ENCODE results near the gene PIEZO2. TPM values are rescaled to one million over a fixed set of nuclear protein-coding genes. Genes with fewer than 3 reads are reported as not detected.

The PIEZO2 gene
- total RNA-seq, 2 donors from 2014 or later, result not detected

GRCh38 chr18:10784596-10785202, 364.7 kb downstream of the PIEZO2 start:
- no peaks in the 10 kb centered on the region for H3K9me3 Mint-ChIP-seq
- H3K4me1 Mint-ChIP-seq (ENCODE audit: low read depth), result peaks cover 7% of the 10 kb centered on the region
- no peak overlapping the region for H3K27ac Mint-ChIP-seq
- no peak for DNase-seq
- peaks cover 60% of the 10 kb centered on the region for H3K27me3 Mint-ChIP-seq (ENCODE audit: low read depth)
- no peak overlapping the region for H3K4me3 Mint-ChIP-seq
- H3K36me3 Mint-ChIP-seq (ENCODE audit: insufficient read depth in 2 of 2), result no peaks in the 10 kb centered on the region
- ATAC-seq (replicated peaks in 1 of 2), result no peak

GRCh38 chr18:10783941-10784340, 365.4 kb downstream of the PIEZO2 start:
- Mint-ChIP-seq H3K9me3 (no peaks in the 10 kb centered on the region), H3K4me3 (no peak overlapping the region), H3K27ac (no peak overlapping the region), H3K4me1 (ENCODE audit: low read depth) (peaks cover 7% of the 10 kb centered on the region), H3K27me3 (ENCODE audit: low read depth) (peaks cover 60% of the 10 kb centered on the region), H3K36me3 (ENCODE audit: insufficient read depth in 2 of 2) (no peaks in the 10 kb centered on the region)
- no peak for DNase-seq
- no peak for ATAC-seq (replicated peaks in 1 of 2)

DNA sequence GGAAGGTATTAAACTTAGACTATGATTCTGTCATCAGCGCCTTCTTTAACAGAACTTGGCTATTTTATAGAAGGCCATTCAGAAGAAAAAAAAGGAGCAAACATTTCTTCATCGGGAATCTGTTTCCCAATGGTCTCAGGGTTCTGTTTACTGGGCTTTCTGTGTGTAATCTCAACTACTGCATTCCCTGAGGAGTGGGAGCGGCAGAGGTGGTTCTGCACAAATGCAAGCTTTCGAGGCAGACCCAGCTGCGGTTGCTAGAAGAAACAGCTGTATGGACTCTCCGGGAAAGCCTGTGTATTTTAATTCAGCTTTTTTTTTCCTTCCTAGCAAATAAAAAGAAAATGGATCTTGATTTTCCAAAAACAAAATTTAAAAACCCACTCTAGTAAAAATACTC, 372.9 kb downstream of the PIEZO2 start:
- Mint-ChIP-seq H3K9me3 (peaks cover 0 to 2% of the 10 kb centered on the region in 2 donors), H3K4me3 (no peak overlapping the region), H3K36me3 (ENCODE audit: insufficient read depth in 2 of 2) (peaks cover 0 to 3% of the 10 kb centered on the region in 2 donors), H3K27ac (no peak overlapping the region), H3K4me1 (ENCODE audit: low read depth) (no peaks in the 10 kb centered on the region), H3K27me3 (ENCODE audit: low read depth) (peaks cover 29% of the 10 kb centered on the region)
- no peak for DNase-seq
- no peak for ATAC-seq (replicated peaks in 1 of 2)

- Mint-ChIP-seq H3K36me3 (ENCODE audit: insufficient read depth in 2 of 2) (peaks cover 0 to 3% of the 10 kb centered on the region in 2 donors), H3K9me3 (peaks cover 0 to 2% of the 10 kb centered on the region in 2 donors), H3K27me3 (ENCODE audit: low read depth) (peaks cover 25% of the 10 kb centered on the region), H3K4me3 (no peak overlapping the region), H3K4me1 (ENCODE audit: low read depth) (peaks cover 5% of the 10 kb centered on the region), H3K27ac (no peak overlapping the region)
- DNase-seq (no peak), ATAC-seq (replicated peaks in 1 of 2) (no peak)
These were observed 374.3 kb downstream of the PIEZO2 start for GRCh38 chr18:10775026-10775425.

DNA sequence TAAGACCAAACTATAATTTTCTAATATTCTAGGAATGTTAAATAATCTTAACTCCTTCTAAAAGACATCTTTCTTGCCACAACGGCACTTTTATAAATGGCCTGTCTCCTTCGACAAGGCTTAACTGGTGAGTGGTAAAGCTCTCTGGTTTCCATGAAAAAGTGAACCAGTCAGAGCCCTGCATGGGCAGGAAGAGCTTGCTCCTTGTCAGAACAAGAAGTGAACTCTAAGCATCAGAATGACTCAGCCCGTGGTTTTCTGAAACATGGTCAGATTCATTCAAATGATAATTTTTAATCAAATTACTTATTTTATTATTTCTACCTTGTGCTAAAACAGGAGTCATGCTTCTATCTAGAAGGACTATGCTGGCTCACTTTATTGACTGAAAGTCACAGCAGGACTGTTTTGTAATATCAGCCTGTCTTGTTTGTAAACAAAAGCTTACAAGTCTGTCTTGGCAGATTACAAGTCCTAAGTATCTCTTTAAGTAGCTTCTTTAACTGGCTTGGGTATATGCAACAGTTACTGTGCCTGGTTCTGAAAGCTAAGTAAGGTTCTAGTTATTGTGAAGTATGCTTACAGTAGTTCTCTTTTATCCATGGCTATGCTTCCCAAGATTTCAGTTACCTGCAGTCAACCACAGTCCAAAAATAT, 378.2 kb downstream of the PIEZO2 start:
- peaks cover 0 to 2% of the 10 kb centered on the region in 2 donors for H3K9me3 Mint-ChIP-seq
- peaks cover 0 to 3% of the 10 kb centered on the region in 2 donors for H3K36me3 Mint-ChIP-seq (ENCODE audit: insufficient read depth in 2 of 2)
- H3K27me3 Mint-ChIP-seq (ENCODE audit: low read depth), result peaks cover 32% of the 10 kb centered on the region
- DNase-seq (peak; percentile 14 to 19), ATAC-seq (replicated peaks in 1 of 2) (peak; percentile 58 to 71)
- no peak overlapping the region for H3K4me3 Mint-ChIP-seq
- peaks cover 5% of the 10 kb centered on the region for H3K4me1 Mint-ChIP-seq (ENCODE audit: low read depth)
- no peak overlapping the region for H3K27ac Mint-ChIP-seq

GRCh38 chr18:10770264-10770663, 379.1 kb downstream of the PIEZO2 start:
- H3K9me3 Mint-ChIP-seq, result peaks cover 0 to 2% of the 10 kb centered on the region in 2 donors
- peaks cover 0 to 3% of the 10 kb centered on the region in 2 donors for H3K36me3 Mint-ChIP-seq (ENCODE audit: insufficient read depth in 2 of 2)
- peaks cover 40% of the 10 kb centered on the region for H3K27me3 Mint-ChIP-seq (ENCODE audit: low read depth)
- ATAC-seq (replicated peaks in 1 of 2) (no peak), DNase-seq (no peak)
- peaks cover 5% of the 10 kb centered on the region for H3K4me1 Mint-ChIP-seq (ENCODE audit: low read depth)
- no peak overlapping the region for H3K27ac Mint-ChIP-seq
- H3K4me3 Mint-ChIP-seq, result no peak overlapping the region

DNA sequence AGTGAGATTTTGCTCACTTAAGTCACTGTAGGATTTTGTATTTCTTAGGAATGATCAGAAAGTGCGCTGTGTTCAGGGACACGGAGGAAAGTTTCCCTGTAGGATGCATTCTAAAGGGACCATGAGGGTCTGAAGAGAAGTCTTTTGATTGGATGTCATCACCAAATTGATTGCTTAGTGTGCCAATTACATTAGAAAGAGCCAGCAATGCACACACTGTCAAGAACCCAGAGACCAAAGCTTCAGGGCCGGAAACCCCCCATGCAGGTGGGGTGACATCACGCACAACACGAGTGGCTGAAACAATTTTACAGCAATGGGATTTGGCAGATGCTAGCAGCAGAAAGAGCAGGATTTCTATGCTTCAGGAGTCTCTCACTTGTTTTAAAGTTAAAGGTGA, 381.1 kb downstream of the PIEZO2 start:
- Mint-ChIP-seq H3K36me3 (ENCODE audit: insufficient read depth in 2 of 2) (peaks cover 0 to 3% of the 10 kb centered on the region in 2 donors), H3K9me3 (peaks cover 0 to 2% of the 10 kb centered on the region in 2 donors), H3K27me3 (ENCODE audit: low read depth) (peaks cover 37% of the 10 kb centered on the region), H3K27ac (no peak overlapping the region), H3K4me1 (ENCODE audit: low read depth) (peaks cover 5% of the 10 kb centered on the region), H3K4me3 (no peak overlapping the region)
- DNase-seq, result no peak
- ATAC-seq (replicated peaks in 1 of 2), result no peak

DNA sequence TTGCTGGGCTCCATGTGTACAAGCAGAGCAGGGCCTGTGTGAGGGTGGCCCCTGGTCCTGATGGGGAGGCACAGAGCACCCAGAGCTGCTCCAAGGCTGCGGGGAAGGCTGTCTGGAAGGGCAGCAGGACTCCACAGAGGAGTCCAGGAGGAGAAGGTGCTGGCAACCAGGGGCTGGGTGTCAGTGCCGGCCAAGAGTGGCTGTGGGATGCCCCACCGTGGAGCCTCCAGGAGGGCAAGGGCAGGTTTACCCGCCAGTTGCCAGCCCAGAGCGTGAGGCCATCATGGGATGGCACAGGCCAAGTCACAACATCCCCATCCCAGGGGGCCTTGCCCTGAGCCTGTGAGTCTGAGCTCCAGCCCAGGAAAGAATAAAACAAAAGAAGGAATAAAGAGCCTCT, 381.7 kb downstream of the PIEZO2 start:
- H3K27me3 Mint-ChIP-seq (ENCODE audit: low read depth), result peaks cover 40% of the 10 kb centered on the region
- peaks cover 5% of the 10 kb centered on the region for H3K4me1 Mint-ChIP-seq (ENCODE audit: low read depth)
- no peak overlapping the region for H3K4me3 Mint-ChIP-seq
- H3K36me3 Mint-ChIP-seq (ENCODE audit: insufficient read depth in 2 of 2), result peaks cover 0 to 3% of the 10 kb centered on the region in 2 donors
- no peak for ATAC-seq (replicated peaks in 1 of 2)
- peaks cover 0 to 2% of the 10 kb centered on the region in 2 donors for H3K9me3 Mint-ChIP-seq
- no peak overlapping the region for H3K27ac Mint-ChIP-seq
- DNase-seq, result no peak

DNA sequence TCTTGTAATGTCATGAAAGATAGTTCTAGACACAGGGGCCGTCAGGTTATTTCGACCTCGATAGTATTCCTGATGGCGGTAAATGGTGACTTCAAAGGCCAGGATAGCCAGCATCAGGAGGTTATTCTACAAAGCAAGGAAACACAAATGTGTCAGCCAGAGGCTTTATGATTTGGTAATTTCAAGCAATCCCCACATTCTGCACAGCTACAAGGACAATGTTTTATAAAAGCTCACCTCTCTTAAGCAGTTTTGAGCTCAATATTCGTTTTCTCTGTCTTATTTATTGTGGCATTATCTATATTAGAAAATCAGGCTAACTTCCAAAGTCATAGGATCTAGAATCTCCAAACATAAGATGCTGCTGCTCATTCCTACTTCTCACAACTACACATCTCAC, 388.4 kb downstream of the PIEZO2 start:
- Mint-ChIP-seq H3K27me3 (ENCODE audit: low read depth) (peaks cover 19% of the 10 kb centered on the region), H3K4me1 (ENCODE audit: low read depth) (no peaks in the 10 kb centered on the region), H3K27ac (no peak overlapping the region), H3K9me3 (no peaks in the 10 kb centered on the region), H3K36me3 (ENCODE audit: insufficient read depth in 2 of 2) (no peaks in the 10 kb centered on the region), H3K4me3 (no peak overlapping the region)
- ATAC-seq (replicated peaks in 1 of 2) (no peak), DNase-seq (no peak)

- Mint-ChIP-seq H3K4me1 (ENCODE audit: low read depth) (no peaks in the 10 kb centered on the region), H3K9me3 (no peaks in the 10 kb centered on the region), H3K27me3 (ENCODE audit: low read depth) (peaks cover 9% of the 10 kb centered on the region), H3K27ac (no peak overlapping the region), H3K4me3 (no peak overlapping the region), H3K36me3 (ENCODE audit: insufficient read depth in 2 of 2) (no peaks in the 10 kb centered on the region)
- DNase-seq (no peak), ATAC-seq (replicated peaks in 1 of 2) (no peak)
These were observed 390.1 kb downstream of the PIEZO2 start for GRCh38 chr18:10759241-10759640.

- ATAC-seq (replicated peaks in 1 of 2), result no peak
- Mint-ChIP-seq H3K4me1 (ENCODE audit: low read depth) (no peaks in the 10 kb centered on the region), H3K27ac (no peak overlapping the region), H3K4me3 (no peak overlapping the region), H3K27me3 (ENCODE audit: low read depth) (peaks cover under 1% of the 10 kb centered on the region), H3K36me3 (ENCODE audit: insufficient read depth in 2 of 2) (no peaks in the 10 kb centered on the region), H3K9me3 (no peaks in the 10 kb centered on the region)
- no peak for DNase-seq
These were observed 391.4 kb downstream of the PIEZO2 start for GRCh38 chr18:10757946-10758345.

DNA sequence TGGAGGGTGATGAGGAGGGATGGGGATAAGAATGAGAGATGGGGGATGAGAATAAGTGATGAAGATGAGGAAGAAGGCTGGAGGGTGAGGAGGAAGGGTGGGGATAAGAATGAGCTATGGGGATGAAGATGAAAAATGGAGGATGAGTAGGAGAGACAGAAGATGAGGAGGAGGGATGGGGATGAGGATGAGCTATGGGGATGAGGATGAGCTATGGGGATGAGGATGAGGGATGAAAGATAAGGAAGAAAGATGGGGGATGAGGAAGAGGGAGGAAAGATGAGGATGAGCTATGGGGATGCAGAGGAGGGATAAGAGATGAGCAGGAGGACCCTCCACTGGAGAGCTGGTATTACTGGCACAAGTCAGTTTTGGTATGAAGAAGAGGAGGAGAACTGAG, 392.0 kb downstream of the PIEZO2 start:
- Mint-ChIP-seq H3K27me3 (ENCODE audit: low read depth) (no peaks in the 10 kb centered on the region), H3K4me3 (no peak overlapping the region), H3K27ac (no peak overlapping the region), H3K4me1 (ENCODE audit: low read depth) (no peaks in the 10 kb centered on the region), H3K9me3 (no peaks in the 10 kb centered on the region), H3K36me3 (ENCODE audit: insufficient read depth in 2 of 2) (no peaks in the 10 kb centered on the region)
- no peak for ATAC-seq (replicated peaks in 1 of 2)
- DNase-seq, result no peak

DNA sequence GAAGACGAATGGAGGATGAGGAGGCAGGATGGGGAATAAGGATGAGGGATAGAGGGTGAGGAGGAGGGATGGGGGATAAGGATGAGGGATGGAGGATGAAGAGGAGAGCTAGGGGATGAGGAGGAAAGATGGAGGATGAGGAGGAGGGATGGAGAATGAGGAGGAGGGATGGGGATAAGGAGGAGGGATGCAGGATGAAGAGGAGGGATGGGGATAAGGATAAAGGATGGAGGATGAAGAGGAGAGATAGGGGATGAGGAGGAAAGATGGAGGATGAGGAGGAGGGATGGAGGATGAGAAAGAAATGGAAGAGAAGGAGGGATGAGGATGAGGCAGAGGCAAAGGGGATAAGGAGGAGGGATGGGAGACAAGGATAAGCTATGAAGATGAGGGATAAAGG, 393.5 kb downstream of the PIEZO2 start:
- no peaks in the 10 kb centered on the region for H3K4me1 Mint-ChIP-seq (ENCODE audit: low read depth)
- no peaks in the 10 kb centered on the region for H3K9me3 Mint-ChIP-seq
- no peak for DNase-seq
- no peak overlapping the region for H3K4me3 Mint-ChIP-seq
- H3K27ac Mint-ChIP-seq, result no peak overlapping the region
- H3K36me3 Mint-ChIP-seq (ENCODE audit: insufficient read depth in 2 of 2), result no peaks in the 10 kb centered on the region
- no peaks in the 10 kb centered on the region for H3K27me3 Mint-ChIP-seq (ENCODE audit: low read depth)
- no peak for ATAC-seq (replicated peaks in 1 of 2)

DNA sequence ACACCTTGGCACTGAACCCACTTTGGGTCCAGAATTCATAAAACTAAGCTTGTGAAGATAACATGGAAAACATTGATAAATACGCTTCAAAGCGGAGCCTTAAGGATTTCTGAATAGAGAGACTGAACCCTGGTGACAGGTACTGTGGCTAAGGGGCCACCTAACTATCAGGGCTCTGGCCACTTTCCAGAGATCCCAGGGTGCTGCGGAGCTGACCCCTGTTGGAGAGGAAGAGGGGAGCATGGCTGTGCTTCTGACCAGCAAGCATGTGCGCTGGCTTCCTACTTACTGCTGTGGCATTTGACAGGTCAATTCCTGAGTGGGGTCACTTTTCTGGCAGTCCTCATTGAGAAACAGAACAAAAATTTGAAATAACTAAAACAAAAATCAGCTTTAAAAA, 395.2 kb downstream of the PIEZO2 start:
- Mint-ChIP-seq H3K27ac (no peak overlapping the region), H3K4me3 (no peak overlapping the region), H3K9me3 (no peaks in the 10 kb centered on the region), H3K27me3 (ENCODE audit: low read depth) (no peaks in the 10 kb centered on the region), H3K36me3 (ENCODE audit: insufficient read depth in 2 of 2) (no peaks in the 10 kb centered on the region), H3K4me1 (ENCODE audit: low read depth) (no peaks in the 10 kb centered on the region)
- ATAC-seq (replicated peaks in 1 of 2) (no peak), DNase-seq (no peak)
